Activated CD8-positive, alpha-beta memory T cell treated with anti-CD3 and anti-CD28 coated beads, Interleukin-2, amount 50 U/mL, for 1 hour (primary cell): ENCODE measurements around the gene SYTL3.
A peak's percentile ranks its signal among the peaks of the same experiment; 100 is the strongest.
"Not testable (repeated sequence)": the region's sequence is repeated elsewhere in the genome, so short reads cannot be mapped to it uniquely, and the experiment has no call there.

ENCODE experiments used
- DNase-seq: peaks from one replicate; pipeline ENCODE4 v3.0.0-alpha.2; 2020; ENCODE audit errors: extremely low read depth

The SYTL3 gene

GRCh38 chr6:158642097-158642601, 7.7 kb upstream of the SYTL3 start:
- no peak for DNase-seq

GRCh38 chr6:158643836-158644230, 6.0 kb upstream of the SYTL3 start:
- no peak for DNase-seq

GRCh38 chr6:158644231-158645063, 5.4 kb upstream of the SYTL3 start, which contains the start of gene DYNLT1:
TSS of gene DYNLT1 (minus strand) at chr6:158644743. CDS start at chr6:158644708, 35 bp downstream.
- no peak for DNase-seq

GRCh38 chr6:158645064-158646022, 4.5 kb upstream of the SYTL3 start:
- no peak for DNase-seq

- no peak for DNase-seq
Observed at GRCh38 chr6:158646023-158646910, 3.6 kb upstream of the SYTL3 start.

GRCh38 chr6:158647501-158647900, 2.4 kb upstream of the SYTL3 start:
- DNase-seq: no peak

GRCh38 chr6:158648682-158649131, 1.1 kb upstream of the SYTL3 start:
- no peak for DNase-seq

- DNase-seq: not testable (repeated sequence)
Observed at GRCh38 chr6:158651981-158652737, 2.3 kb downstream of the SYTL3 start.

GRCh38 chr6:158653577-158654354, 3.9 kb downstream of the SYTL3 start:
- peak; percentile 87 for DNase-seq

- no peak for DNase-seq
Observed at GRCh38 chr6:158654498-158654897, 4.6 kb downstream of the SYTL3 start.

- DNase-seq: no peak
Observed at GRCh38 chr6:158654960-158655489, 5.2 kb downstream of the SYTL3 start.

GRCh38 chr6:158655569-158656450, 6.0 kb downstream of the SYTL3 start:
- DNase-seq: no peak

- DNase-seq: not testable (repeated sequence)
Observed at GRCh38 chr6:158656986-158657385, 7.1 kb downstream of the SYTL3 start.

GRCh38 chr6:158660333-158660754, 10.5 kb downstream of the SYTL3 start:
- DNase-seq: no peak

- DNase-seq: no peak
Observed at GRCh38 chr6:158661156-158661685, 11.4 kb downstream of the SYTL3 start.

- DNase-seq: no peak
Observed at GRCh38 chr6:158662607-158662953, 12.7 kb downstream of the SYTL3 start.

- no peak for DNase-seq
Observed at GRCh38 chr6:158662954-158663624, 13.2 kb downstream of the SYTL3 start.
